HEK293T (cell line): ENCODE measurements around the gene ZBTB47.

Experiments
- ELF4 ChIP-seq: fragments of 450-650 bp; IDR thresholded peaks from 2 replicates; pipeline ENCODE4 v1.6.1; 2017; ENCODE audit warnings: antibody characterized with exemption
- LEF1 ChIP-seq: fragments of 450-650 bp; IDR thresholded peaks from 2 replicates; pipeline ENCODE4 v1.6.1; 2017; ENCODE audit warnings: mild to moderate bottlenecking, borderline replicate concordance
- NFRKB ChIP-seq: fragments of 450-650 bp; IDR thresholded peaks from 2 replicates; pipeline ENCODE4 v1.6.1; 2016; ENCODE audit warnings: mild to moderate bottlenecking, moderate library complexity

- TF ChIP-seq NFRKB: no peak
- no peak for TF ChIP-seq ELF4
- TF ChIP-seq LEF1: no peak
Measured at GRCh38 chr3:42678447-42678846, 24.9 kb downstream of the ZBTB47 start.
